NCI-H146 (cell line): ENCODE data around the gene CCDC167.
A peak's percentile ranks its signal among the peaks of the same experiment; 100 is the strongest.
"Not testable (repeated sequence)": the region's sequence is repeated elsewhere in the genome, so short reads cannot be mapped to it uniquely, and the experiment has no call there.

Experiments used
- DNase-seq: peaks from one replicate; lab custom pipeline; 2025; lab: John Stamatoyannopoulos, UW

Gene CCDC167

GRCh38 chr6:37473364-37474095, 26.2 kb downstream of the CCDC167 start:
- DNase-seq: no peak

GRCh38 chr6:37467718-37468117, 32.0 kb downstream of the CCDC167 start:
- DNase-seq: no peak

GRCh38 chr6:37463110-37463509, 36.6 kb downstream of the CCDC167 start:
- DNase-seq: no peak

GRCh38 chr6:37460805-37461204, 38.9 kb downstream of the CCDC167 start:
- no peak for DNase-seq

- DNase-seq: peak; percentile 75
Measured at GRCh38 chr6:37459981-37460800, 39.5 kb downstream of the CCDC167 start.

GRCh38 chr6:37456816-37457560, 42.7 kb downstream of the CCDC167 start:
- no peak for DNase-seq

- no peak for DNase-seq
Measured at GRCh38 chr6:37456126-37456525, 43.6 kb downstream of the CCDC167 start.

- no peak for DNase-seq
Measured at GRCh38 chr6:37454420-37455140, 45.1 kb downstream of the CCDC167 start.

DNA sequence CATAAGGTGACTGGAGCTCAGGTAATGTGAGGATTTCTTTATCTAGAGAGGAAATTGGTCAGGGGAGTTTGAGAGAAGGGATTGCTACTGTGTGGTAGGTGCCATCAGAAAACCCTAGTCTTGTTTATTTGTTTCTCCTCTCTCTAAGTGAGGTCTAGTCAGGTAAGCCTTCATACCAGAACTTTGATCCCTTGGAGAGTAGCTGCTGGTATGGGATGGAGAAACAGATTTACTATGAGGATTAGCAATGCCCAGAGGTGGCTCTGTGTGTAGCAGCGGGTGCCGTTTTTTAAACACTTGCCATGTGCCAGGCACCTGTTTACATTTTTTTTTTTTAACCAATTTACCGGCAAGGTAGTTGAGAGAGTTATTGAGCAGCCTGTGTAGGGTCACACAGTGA, 47.2 kb downstream of the CCDC167 start:
- DNase-seq: no peak

DNA sequence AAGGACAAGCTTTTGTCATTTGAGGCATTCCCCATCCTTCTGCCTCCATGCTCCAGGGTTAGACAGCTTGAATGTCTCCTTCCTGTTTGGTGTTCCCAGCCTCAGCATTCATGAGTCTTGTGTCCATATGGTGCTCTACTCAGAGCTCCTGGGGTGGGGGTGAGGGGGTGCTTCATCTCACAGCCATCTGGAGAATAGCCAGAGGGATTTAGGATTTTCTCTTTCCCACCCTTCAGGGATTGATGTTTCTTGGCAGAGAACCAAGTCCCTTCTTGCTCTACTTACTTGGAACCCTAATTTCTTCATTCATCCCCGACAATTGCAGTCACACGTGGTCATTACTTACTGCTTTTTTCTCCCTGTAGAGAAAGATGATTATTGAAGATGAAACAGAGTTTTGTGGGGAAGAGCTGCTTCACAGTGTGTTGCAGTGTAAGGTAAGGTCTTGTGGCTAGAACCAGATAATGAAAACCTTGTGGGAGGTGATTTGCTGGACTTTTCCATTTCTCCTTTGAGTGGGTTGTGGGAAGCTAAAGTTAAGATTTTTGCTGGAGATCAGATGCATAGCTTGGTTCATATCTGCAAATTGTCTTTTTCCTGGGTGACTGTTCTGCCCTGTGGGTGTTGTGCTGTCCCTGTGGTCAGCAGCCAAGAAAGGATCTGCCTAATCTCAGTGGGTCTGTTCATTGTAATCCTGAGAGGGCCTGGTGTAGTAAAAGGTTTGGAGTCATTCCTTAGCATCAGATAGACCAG, 48.1 kb downstream of the CCDC167 start:
- no peak for DNase-seq

DNA sequence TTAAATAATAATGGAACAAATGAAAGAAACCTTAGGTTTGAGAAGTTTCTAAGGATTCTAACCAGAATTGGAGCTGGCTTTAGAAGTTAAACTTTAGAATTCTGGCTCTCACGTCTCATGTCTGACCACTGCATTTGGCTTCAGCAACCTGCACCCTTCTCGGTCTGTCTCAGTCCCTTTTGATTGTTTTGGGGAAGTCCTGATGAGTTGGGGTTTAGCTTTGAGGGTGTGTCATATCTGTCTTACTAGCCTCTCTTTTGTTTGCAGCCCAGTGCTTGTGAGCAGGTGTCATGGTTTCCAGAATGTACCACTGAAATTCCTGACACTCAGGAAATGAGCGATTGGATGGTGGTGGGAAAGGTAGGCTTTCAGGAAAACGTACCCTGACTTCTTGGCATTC, 49.7 kb downstream of the CCDC167 start:
- DNase-seq: no peak

DNA sequence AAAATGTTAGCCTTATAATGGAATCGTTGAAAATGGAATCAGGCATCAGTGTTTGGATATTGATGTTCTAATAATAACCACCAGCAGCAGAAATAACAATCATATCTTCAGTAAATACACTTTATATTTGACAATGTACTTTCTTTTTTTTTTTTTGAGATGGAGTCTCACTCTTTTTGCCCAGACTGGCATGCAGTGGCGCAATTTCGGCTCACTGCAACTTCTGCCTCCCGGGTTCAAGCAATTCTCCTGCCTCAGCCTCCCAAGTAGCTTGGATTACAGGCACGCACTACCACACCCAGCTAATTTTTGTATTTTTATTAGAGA, 56.5 kb downstream of the CCDC167 start:
- DNase-seq: not testable (repeated sequence)

GRCh38 chr6:37442416-37443215, 57.1 kb downstream of the CCDC167 start:
- DNase-seq: no peak

DNA sequence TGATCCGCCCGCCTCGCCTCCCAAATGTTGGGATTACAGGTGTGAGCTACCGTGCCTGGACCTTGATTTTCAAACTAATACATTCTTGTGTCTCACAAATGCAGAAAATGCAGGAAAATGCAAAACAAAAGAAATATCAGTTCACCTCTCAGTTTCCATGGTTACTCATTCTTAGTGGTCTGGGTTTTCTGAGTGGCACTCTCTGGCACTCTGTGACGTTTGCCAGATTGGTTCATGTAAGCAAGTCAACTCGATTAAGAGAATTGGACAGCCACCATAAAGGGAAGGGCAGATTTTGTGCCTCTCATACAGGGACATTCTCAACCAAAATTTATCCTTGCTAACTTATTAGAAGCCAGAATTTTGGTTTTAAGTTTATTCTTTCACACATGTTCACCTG, 58.0 kb downstream of the CCDC167 start:
- no peak for DNase-seq

GRCh38 chr6:37438930-37439329, 60.8 kb downstream of the CCDC167 start:
- peak; percentile 14 for DNase-seq

DNA sequence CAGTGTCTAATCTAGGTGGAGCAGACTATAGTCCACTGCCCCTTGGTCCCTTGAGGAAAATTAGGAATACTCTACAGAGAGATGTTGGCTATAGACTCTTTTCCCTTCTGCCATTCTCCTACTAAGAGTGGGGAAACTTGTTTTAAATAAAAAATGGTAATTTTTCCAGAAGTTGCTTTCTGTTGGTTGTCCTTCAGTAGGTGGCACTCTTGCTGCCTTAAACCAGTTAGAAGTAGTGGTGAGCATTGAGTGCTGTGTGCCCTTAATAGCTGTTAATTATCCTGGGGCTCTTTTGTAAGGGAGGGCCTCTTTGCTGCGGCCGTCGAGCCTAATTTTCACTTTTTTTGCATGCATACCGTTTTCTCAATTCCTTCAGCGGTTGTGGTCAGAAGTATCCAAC, 63.9 kb downstream of the CCDC167 start:
- no peak for DNase-seq

- DNase-seq: no peak
Measured at GRCh38 chr6:37435373-37435772, 64.3 kb downstream of the CCDC167 start.

DNA sequence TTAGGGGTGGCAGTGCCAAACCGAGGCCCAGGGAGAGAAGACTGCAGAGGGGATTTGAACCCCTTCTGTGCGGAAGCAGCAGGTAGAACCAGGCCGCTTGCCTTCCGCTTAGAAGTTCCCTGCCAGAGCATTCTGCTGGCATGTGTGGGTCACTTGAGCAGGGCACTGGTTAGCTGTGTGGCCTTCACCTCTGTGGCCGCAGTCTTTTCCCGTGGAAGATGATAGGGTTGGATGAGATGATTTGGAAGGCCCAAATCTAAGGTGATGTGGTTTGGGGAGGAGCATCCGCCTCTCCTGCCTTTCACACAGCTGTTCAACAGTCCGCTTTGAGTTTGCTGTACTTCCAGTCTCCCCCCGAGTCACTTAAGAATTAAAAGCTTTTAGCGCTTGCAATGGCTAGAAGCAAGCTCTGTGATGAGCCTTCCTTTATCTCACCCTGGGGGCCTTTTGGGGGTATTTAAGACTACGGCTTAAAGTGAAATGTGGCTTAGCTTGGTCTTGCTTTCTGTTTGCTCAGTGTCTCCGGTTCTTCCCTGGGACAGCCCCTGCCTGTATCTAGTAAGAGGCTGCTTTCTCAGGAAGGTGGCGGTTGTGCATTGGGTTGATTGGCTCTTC, 65.9 kb downstream of the CCDC167 start:
- peak; percentile 51 for DNase-seq
